NCI-H1417 (cell line): ENCODE measurements around the gene PADI2.
"Not testable (repeated sequence)": the region's sequence is repeated elsewhere in the genome, so short reads cannot be mapped to it uniquely, and the experiment has no call there.

Experiments used
- DNase-seq, 3 experiments: peaks; one replicate each; lab custom pipeline; 2025; lab: John Stamatoyannopoulos, UW

PADI2 gene

DNA sequence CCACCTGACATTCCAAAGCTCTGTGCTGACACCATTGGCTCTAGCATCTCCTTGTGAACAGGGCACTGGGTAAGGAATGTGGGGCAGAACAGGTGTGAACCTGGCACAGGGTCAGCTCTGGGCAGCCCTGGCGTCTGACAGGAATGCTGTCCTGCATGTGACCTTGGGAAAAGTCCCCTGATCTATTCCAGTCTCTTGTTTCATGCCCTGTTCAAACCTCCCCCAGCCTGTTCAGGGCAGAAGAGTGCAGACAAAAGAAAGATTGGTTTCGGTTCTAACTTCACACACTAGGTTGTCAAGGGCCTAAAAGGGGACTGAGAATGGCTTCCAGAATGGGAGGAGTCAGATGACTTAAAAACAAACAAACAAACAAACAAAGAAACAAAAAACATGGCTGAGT lies 37.8 kb downstream of the PADI2 start:
- no peak for DNase-seq

DNA sequence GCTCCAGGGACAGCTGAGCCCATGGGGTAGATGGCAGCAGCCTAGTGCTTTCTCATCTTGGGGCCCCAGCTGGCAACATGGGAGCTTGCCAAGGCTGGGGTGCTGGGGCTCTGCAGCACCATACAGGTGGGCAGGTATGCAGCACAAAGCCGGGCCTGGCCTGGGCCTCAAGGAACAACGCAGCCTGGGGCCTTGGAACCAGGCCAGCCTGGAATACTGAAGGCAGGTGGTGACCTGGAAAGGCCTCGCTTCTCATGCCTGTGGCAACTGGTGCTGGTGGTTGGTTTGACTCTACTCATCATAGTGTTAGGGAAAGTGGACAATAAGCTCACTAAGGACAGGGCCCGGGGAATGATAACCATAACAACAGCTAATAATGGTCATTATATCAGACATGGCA lies 38.4 kb downstream of the PADI2 start:
- DNase-seq, result no peak

DNA sequence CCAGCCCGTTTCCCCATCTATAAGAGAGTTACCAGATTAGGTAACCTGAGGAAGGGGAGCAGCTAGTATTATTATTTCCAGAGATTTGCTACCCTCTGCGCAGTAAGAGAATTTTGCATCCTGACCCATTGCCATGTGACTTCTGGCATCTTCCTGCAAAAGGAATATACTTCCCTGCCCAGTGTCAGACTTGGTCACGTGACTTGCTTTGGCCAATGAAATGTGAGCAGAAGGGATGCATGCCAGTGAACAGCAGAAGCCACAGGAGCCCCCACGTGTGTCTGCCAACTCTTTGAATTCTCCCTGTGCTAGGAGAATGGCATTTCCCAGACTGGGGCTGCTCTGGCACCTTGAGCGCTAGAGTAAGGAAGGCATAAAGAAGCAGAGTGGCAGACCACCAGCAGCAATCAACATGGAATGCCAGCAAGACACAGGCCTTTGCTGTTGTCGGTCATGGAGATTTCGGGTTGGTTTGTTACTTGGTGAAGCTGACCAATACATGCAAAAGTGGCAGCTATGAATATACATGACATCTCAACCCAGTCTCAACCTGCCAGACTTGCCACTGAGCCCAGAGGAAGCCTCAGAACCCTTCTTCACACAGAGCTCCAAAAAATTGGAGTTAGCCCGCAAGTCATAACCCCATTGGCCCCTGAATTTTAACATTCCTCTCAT lies 39.0 kb downstream of the PADI2 start:
- no peak for DNase-seq

DNA sequence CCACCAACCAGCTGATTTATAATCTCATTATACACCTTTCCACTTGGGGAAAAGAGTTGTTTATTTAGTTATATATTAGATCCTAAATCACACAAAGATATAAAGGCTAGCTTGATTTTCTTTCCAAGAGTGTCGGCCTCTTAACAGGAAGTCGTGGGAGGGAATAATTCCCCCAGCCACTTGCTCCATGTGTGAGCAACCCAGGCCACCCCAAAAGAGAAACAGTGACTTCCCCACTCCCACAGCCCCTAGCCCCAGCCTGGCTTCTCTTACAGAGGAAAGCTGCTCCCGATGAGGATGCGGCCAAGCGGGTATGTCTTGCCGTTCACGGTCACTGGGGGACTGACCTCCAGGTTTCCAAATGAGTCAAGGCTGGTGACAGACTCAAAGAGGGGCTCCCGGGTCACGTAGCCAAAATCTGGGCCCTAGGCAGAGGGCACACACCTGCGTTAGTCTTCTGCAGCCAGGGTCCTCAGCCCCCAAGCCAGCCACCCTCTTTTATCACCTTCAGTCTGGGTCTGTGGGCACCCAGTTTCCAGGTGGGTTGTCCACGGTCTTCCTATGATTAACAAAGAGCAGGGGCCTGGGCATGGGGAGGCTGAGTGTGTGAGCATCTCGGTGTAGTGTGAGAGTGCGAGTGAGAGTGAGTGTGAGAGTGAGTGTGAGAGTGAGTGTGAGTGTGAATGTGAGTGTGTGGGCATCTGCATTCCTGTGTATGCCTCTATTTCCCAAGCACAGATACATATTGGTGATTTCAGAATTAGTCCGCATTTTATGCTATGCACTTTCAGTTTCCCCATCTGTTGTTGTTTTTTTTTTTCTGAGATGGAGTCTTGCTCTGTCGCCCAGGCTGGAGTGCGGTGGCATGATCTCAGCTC lies 40.0 kb downstream of the PADI2 start:
- DNase-seq, result no peak

DNA sequence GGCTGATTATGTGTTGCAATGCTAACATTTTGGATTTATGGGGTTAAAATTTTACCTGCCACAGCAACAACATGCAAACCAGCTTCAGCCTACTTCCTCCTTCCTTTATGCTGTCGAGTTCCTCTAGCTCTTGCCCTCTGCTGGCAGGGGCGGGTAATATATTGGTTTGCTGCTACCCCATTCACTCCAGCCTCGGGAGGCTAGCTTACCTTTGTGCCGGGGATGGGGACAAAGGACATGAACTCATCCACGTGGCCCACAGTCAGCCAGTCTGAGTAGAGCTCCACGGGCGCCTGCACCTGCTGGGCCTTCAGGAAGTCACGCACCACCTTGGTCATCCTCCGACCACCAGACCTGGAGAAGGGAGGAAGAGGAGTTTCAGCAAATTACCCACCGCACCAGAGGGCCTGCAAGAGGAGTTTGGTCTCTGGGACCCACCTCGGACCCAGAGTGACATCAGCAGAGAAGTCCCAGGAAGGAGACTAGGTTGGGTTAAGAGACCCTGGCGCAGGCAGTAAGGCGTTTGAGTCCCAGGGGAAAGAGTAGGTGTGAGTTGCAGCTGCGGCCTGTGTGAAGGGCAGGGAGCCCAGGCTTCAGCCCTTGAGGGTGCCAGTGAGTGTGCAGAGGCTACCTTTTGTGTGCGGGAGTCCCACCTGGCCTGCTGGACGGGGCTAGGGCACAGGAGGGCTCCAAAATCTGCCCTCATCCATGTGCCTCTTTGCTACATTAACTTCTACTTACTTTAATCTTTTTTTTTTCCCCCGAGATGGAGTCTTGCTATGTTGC lies 43.6 kb downstream of the PADI2 start:
- DNase-seq, result peak in 1 of 3 experiments; percentile 2

DNA sequence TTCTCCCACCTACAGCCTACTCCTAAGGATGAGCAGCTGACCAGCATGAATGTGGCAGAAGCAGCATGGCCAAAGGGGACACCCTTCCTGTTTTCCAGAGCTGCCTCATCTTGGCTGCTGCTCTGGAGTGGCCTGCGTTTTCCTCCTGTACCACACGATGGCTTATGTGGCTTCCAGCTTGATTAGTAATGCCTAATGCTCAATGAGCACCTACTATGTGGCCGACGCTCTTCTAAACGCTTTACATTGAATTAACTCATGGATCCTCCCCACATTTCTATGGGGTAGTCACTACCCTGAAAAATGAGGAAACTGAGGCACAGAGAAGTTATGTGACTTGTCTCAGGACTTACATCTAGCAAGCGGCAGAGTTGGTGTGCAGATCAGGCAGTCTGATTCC lies 47.5 kb downstream of the PADI2 start:
- no peak for DNase-seq

DNA sequence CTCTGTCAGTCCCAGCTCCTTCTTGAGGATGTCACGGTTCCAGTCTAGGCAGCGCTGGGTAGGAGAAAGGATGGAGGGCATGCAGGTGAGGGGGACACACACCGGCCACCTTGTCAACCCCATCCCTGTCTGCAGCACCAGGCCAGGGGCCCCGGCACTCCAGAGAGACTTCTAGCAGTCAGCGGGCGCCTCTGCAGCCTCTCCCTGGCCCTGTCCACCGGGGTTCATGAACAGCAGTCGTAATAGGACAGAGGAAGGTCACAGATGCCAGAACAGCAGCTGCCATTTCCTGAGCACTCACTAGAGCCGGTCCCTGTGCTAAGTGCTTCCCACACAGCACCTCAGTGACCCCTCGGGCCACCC lies 49.1 kb downstream of the PADI2 start:
- no peak for DNase-seq

DNA sequence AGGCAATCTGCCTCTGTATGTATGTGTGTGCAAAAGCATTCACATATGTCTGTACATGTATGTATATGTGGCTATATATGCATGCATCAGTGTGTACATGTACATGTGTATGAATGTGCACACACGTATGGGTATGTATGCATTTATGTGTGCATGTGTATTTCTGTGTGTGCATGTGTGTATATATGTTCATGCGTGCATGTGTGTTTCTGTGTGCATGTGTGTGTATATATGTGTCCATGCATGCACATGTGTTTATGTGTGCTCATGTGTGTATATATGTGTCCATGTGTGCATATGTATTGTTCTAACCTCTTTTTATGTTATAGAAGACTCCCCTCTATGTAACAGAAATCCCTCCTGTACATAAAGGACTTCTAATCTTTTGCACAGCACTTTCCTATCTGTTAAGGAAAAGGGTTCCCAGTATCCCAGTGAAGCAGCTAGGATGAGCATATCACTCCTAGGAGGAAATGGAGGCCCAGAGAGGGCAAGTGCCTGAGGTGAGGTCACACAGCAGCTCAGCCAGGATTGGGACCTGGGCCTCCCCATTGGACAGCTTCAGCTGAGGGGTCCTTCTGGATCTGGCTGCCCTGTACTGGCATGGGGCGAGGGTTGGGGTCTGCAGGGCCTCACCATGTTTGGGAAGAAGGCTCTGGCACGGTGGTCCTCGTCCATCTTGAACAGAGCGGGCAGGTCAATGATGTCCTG lies 49.6 kb downstream of the PADI2 start:
- DNase-seq, result no peak

DNA sequence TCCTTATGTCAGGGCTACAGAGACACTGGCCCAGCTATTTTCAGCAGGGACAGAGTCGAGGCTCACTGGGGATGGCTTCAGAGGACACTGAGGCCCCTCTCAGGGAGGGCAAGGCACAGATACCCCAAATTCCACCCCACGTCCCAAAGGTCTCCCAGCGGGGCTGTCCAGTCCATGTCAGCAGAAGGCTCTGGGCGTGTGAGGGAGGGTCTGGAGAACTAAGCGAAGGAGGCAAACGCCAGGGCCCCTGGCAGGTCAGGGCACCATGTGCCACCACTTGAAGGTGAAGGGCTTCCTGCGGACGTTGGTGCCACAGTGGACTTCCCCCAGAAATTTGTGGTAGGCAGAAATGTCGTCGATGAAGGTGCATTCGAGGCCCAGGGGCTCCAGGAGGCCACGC lies 50.5 kb downstream of the PADI2 start:
- DNase-seq, result no peak

DNA sequence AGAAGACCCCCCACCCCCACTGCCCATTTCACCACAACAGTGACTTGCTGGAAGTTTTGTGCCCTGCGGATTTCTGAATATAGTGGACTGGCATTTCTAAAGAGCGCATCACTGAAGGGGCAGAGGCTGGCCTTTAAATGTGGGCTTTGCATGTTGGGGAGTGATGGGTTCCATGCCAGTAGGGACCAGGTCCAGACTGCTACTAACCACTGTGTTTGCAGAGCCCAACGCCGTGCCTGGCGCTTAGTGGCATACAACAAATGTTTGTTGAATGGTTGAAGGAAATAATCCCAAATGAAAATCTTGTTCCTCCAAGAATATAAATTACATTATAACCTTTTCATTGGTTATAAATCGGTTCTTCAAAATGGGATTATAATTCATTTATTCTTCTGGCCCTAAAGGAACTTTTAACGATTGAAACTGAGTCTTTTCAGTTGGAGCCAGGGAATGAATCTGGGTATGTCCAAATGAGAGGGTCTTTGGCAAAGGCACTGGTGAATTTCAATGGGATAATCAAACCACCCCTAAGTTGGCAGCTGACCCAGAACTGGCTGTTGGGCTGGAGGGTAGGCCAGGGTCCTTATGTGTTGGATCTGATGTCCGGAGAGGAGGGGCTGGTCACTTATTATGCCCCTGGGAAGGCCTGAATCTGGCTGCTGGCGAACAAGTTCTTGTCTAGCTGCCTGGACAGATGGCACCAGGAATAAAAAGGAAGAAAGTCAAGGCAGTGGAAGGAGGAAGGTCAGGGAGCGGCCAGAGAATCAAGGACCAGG lies 51.6 kb downstream of the PADI2 start:
- no peak for DNase-seq

DNA sequence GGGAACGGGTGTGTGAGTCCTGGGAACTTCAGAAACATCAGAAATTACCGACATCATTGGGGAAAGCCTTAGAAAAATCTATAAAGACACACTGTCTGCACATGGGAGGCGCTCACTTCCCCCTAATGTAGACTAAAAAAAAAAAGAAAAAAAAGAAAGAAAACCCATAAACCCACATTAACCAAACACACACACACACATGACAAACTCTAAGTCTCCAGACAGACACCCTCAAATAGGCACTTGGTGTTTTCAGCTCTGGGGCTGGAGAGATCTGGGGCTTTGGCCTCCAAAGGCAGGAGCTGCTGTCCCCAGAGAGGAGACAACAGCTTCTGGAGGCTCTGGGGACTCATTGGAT lies 52.2 kb downstream of the PADI2 start:
- DNase-seq, result no peak

DNA sequence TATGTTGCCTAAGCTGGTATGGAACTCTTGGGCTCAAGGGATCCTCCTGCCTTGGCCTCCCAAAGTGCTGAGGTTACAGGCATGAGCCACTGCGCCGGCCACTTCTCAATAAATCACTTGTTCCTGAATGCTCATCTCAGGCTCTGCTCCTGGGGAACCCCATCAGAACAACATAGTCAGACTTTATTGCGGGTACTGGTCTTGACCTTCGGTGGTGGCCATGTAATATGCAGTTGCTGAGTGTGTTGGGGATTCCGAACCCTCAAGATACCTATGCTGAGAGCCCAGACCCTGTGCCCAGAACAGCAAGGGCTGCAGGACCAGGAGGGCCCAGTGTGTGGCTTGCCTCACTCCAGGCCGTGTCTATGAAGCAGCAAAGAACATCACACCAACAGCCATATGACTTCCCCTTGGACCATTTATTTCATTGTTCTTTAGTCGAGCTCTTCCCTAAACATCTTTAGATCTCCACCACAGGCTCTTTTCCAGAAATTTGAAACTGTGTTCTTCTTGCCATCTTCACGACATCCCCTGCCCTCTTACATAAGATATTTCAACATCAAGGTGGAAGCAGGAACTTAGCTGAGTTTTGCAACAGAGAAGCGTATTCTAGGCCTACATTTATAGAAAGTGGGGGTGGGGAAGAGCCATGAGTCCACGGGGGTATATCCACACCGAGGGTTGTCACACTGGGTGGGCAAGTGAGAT lies 52.7 kb downstream of the PADI2 start:
- DNase-seq, result no peak

DNA sequence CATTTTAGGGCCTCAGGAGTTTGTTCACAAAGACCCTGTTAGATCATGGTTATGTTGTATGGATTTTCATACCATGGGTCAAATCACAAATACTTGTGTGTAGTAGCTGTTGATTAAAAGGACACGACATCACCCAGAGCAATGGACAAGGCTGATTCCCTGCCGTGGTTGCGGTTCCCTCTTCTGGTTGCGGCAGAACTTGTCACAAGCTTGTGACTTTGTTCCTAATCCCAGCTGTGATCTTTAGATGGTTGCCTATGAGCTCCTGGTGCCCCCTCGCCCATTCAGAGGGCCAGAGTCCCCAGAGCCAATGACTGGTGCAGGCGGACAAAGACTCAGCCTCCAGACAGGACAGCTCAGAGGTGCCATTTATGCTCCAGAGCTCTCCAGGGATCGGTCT lies 53.6 kb downstream of the PADI2 start:
- DNase-seq, result no peak

DNA sequence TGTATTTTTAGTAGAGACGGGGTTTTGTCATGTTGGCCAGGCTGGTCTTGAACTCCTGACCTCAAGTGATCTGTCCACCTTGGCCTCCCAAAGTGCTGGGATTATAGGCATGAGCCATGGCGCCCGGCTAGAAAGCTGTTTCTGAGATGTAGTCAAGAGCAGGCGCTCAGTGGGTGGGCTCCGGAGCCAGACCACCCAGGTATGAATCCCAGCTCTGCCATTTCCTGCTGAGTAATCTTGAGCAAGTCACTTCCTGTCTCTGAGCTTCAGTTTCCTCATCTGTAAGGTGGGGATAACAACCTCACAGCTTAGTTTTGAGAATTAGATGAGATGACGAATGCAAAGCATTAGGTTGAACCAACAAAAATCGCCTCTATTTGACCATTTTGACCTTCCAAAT lies 56.5 kb downstream of the PADI2 start:
- DNase-seq, result not testable (repeated sequence)

DNA sequence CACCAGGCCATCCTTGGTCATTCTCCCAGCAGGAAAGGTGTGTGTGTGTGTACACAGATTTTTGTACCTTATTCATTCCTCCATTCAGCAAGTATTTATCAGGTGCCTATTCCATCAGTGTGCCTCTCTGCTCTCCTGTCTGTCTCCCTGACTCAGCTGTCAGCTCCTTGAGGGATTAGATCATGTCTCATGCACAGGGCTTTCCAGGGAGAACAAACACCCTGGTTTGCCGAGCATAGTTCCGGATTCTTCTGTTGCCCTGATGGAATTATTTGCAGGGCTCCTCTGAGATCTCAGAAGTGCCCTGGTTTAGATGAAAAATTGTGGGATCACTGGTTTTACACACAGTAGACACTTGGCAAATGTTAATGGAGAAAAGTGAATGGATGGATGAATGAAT lies 57.4 kb downstream of the PADI2 start:
- peak in 1 of 3 experiments; percentile 50 for DNase-seq

DNA sequence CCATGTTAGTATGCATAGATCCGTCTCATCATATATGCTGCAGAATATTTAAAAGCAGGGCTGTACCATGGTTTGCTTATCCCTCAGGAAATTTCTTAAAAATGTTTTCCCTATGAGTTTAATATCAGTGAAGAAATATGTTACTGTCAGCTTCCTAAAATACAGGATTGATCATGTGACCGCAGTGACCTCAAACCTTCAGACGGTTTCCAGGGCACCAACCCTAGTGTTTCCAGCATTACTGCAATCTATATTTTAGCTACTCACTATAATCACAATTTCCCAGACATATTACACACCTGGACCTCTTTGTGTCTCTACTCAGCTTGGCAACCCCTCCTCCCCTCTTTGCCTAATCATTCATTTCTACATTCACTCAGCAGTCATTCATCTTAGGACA lies 57.8 kb downstream of the PADI2 start:
- DNase-seq, result peak in 1 of 3 experiments; percentile 4

DNA sequence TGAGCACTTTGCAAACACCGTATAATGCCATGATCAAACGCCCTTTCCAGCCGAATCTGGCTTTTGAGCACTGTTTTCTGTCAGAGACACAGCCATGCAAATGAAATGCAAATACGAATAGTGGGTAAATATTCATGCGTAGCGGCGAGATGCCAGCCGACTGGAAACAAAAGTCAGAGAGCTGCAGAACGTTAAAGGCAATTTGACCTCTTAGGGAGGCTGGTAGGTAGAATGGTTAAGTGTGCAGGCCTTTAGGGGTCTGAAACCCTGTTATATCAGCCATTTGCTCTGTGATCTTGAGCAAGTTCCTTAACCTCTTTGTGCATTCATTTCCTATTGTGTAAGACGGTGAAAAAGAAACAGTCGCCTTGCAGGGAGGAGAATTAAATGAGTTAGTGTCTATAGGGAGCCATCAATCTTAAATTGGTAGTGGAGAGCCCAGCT lies 58.9 kb downstream of the PADI2 start:
- DNase-seq, result no peak

DNA sequence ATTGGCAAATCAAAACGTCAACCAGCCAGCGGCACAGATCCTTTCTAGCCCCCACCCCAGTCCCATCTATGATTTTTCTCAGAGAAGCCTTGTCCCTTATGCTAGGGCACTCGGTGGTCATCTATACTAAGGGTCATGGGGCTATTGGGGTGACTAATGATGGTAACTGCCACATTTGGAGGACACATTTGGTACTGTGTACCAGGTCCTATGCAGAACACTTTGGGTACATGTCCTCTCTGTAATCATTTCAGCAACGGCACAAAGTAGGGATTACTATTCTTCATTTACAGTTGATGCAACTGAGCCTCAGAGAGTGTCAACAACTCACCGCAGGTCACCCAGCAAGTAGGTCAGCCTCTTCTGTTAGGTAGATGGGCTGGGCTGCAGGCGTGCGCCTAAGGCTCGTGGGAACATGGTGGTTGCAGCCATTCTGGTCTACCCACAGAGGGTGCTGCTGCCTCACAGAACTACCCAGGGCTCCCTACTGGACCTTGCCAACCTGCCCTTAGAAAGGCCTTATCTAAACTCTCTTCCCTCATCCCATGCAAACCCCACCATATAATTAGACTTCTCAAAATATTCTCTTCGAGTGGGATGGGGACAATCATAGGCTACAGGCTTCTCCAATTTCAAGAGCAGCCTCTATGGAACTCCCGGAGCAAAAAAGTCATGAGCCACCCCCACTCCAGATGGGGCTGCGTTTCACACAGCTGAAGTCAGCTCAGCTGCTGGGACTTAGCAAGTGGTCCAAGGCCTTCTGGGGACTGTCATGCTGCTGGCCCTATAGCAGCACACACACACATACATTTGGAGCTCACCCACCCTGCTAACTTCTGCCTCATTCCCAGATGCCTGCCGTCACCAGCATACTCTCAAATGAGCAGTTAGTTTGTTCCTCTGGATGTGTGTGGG lies 59.6 kb downstream of the PADI2 start:
- peak; percentile 26 to 68 (median 43) for DNase-seq

DNA sequence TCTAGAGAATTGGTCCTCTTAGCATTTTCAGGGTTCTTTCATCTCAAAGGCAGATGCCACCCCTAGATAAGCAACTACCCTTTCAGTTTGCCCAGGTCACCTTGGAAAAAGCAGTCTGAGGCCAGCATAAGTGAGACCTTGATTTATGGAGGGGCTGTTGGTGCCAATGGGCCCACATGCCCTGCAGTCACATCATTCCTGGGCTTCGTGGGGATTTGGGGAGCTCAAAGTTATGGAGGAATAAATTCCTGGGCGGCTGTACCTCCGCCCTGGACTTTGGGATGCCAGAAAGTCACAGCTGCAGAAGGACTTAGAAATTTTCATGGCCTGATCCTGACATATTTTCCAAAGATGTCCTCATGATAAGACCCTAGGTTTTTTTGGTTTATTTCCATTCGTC lies 62.7 kb downstream of the PADI2 start:
- DNase-seq, result no peak

DNA sequence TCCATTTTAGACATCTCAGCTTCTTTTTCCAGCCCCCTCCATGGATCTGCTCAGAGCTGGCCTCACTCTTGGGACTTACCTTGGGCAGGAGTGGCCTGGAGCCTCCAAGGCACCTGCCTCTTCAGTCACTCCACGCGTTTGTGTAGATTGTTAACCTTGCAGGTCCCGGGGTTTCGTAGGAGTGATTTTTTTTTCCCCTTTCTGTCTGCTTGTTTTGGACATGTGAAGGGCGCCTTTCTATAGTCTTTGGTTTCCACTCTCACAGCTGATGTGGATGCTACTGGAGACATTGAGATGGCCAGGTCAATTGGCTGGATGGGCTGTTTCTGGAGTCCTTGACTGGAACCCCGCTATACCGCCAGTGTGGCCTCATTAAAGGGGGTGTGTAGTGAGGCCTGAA lies 63.5 kb downstream of the PADI2 start:
- no peak for DNase-seq
